CD4-positive, alpha-beta T cell treated with Interleukin-17A for 1 hour (primary cell): ENCODE measurements around the gene LAIR2.
A peak's percentile ranks its signal among the peaks of the same experiment; 100 is the strongest.
"Not testable (repeated sequence)": the region's sequence is repeated elsewhere in the genome, so short reads cannot be mapped to it uniquely, and the experiment has no call there.

Experiments
- DNase-seq: peaks from one replicate; pipeline ENCODE4 v3.0.0-alpha.2; 2020

The LAIR2 gene

DNA sequence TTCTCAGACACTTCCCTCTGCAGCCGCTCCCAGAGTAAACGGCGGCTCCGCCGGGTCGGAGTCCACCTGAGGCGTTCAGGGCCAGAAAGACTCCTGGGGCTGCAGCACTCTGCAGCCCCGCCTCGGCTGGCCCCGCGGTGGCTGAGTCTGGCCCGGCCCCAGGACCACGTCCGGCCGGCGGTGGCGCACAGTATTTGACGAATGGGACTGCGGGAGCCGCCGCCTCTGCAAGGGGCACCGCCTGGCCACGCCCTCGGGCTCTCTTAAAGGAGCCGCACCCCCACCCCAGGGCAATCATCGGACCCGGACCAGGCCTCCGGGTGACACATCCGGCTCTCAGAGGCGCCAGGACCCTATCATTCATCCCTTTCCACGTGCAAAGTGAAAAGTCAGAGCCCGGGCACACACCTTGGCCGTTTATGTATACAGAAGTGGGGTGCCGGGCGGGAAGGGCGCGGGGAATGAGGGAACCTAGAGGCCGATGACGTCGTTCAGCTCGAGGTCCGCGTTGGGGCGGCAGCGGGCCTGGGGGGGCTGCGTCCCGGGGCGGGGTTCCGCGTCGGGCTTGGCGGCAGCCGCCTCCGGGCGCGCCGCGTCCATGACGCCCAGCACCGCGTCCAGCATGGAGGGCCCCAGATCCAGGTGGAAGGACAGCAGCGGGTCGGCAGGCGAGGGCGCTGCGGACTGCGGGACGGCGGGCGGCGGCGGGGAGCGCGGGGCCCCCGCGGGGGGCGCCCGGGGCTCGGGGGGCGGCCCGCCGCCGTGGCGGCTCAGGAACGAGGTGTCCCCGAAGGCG is 37.8 kb upstream of the LAIR2 start:
- peak; percentile 77 for DNase-seq

DNA sequence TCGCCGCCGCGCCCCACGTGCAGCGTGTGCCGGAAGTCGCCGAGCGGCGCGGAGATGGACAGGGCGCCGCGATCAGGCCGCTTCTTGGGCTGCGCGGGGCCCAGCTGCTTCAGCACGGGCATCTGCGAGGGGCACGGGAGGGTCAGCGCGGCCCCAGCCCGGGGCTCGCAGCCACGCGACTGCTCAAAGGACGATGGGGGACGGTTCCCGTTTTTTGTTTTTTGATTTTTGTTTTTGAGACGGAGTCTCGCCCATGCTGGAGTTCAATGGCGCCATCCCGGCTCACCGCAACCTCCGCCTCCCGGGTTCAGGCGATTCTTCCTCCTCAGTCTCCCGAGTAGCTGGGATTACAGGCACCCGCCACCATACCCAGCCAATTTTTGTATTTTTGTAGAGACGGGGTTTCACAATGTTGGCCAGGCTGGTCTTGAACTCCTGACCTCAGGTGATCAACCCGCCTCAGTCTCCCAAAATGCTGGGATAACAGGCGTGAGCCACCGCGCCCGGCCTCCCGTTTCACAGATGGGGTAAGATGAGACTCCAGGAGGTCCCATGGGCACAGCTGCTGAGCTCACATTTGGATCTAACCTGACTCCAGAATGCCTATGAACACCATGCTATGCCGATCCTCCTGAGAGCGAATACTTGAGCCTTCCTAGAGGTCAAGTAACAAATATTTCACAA is 37.1 kb upstream of the LAIR2 start:
- no peak for DNase-seq

DNA sequence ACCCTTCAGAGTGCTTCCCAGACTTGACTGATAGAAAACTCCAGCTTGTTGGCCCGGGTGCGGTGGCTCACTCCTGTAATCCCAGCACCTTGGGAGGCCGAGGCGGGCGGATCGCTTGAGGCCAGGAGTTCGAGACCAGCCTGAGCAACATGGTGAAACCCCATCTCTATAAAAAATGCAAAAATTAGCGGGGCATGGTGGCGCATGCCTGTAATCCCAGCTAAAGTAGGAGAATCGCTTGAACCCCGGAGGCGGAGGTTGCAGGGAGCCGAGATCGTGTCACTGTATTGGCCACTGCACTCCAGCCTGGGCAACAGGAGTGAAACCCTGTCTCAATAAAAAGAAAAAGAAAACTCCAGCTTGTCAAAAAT is 36.5 kb upstream of the LAIR2 start:
- DNase-seq = not testable (repeated sequence)

DNA sequence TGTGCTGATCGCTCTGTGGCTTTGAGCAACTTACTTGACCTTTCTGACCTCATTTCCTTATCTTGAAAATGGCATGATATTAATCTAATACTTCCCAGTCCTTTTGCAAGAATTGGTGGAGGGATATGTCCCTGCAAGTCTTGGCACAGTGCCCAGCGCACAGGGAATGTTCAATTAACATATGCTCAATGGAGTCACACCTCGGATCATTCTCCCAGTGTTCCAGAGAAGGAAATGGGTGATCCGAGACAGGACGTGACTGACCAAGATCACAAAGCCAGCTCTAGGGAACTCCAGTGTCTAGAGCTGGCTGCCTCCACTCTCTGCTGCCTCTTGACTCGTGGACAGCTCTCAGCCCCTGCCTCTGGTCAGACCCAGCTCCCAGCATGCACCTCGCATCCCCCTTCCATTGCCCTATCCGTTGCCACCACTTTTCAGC is 33.1 kb upstream of the LAIR2 start:
- no peak for DNase-seq

DNA sequence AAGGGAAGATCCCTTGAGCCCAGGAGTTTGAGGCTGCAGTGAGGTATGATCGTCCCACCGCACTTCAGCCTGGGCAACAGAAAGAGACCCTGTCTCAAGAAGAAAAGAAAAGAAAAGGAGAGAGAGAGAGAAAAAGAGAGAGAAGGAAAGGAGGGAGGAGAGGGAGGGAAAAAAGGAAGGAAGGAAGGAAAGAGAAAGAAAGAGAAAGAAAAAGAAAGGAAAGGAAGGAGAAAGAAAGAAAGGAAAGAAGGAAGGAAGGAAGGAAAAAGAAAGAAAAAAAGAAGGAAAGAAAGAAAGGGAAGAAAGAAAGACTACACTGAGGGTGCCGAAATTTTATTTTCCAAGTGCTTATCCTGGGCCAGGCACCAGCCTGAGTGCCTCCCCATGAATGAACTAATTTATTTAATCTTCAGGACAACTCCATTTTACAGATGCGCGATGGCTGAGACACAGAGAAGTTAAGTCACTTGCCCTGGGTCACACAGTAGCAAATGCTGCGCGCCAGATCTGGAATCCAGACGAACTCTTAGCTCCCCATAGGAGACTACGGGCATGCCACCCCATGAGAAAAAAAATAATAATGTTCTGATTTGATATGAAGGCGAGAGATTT is 32.2 kb upstream of the LAIR2 start:
- DNase-seq = no peak

DNA sequence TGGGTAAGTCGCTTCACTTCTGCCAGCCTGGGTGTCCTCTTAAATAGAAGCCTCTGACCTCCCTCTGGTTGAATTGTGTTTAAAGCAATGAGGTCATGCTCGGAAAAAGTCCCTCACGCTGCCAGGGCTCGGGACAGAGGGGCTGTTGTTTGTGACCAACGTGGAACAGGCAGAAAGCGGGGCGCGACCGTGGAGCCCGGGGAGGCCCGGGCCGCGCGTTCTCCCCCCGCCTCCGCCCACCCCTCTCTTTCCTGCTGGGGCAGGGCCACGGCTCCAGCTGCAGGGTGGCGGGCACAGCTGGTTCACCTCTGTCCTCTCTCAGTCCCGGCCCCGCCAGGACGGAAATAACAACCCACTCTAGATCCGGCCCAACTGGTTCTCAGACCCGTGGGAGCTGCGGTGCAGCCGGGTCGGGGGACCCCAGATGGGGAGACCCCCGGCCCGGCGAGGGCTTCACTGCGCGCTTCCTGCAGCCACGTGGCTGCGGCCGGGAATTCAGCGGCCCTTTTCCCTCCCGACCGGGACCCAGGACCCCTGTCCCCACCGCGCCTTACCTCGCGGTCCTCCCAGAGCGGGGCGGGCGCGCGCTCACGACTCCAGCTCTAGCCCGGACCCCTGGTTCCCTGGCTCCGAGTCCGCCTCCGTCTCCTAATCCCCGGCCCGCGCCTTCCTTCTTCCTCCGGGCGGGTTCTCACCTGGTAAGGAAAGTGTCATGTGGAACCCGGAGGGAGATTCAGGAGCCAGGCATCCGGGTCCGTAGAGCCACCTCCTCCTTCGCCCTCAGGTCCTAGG is 31.4 kb upstream of the LAIR2 start:
- DNase-seq = no peak

DNA sequence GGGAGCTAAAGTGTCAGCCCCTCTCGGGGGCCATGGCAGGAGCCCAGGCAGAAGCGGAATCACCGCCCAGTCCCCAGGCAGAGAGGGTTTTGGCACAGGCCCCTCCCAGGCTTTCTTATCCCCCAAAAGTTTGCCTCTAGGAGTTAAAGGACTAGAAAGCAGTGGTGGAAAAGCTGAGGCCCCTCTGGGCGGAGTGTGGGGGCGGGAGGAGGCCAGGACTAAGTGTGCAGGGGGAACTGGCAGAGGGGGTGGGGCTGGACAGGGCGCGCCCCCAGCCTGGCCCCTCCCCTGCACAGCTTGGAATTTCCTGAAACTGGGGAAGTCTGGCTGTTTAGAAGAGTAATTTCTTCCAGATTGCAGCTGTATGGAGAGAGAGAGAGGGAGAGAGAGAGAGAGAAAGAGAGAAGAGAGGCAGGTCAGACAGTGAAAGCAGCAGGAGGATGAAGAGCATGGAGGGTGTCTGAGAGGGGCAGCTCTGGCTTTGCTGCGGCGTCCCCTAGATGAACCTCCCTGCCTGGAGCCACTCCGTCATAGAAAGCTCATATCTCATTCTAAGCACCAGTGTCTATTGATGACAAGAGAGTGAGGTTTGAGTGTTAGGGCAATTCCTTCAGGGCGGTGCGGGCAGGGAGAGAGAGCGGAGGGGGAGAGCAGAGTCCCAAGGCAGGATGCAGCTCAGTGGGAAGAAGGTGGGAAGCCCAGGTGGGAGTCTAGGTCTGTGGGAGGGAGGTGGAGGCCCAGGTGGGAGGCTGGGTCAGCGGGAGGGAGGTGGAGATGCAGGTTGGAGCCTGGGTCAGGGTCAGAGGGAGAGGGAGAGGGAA is 29.4 kb upstream of the LAIR2 start, which contains the start of gene CDC42EP5:
Gene CDC42EP5 (minus strand): TSS at position 226 of the 821 bp plus-strand sequence. CDS start 7,749 bp downstream, outside the sequence.
- no peak for DNase-seq

DNA sequence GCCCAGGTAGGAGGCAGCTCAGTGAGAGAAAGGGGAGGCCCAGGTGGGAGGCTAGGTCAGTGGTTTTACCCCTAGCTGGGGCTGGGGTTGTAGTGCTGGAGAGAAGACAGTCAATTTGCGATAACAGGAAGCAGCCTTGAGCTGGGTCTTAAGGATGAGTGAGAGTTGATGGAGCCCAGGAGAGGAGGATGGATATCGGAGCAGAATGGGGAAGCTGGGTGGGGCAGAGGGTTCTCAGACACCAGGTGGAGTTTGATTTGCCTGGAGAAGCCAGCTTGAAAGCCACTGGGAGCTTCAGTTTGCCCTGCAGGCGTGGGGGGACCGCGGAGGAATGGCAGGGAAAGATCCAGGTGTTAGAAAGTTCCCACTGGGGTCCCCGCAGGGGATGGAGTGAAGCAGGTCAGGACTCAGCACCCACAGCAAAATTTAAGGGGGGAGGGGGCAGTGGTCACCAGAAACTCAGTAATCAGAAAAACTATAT is 28.7 kb upstream of the LAIR2 start:
- DNase-seq = no peak

DNA sequence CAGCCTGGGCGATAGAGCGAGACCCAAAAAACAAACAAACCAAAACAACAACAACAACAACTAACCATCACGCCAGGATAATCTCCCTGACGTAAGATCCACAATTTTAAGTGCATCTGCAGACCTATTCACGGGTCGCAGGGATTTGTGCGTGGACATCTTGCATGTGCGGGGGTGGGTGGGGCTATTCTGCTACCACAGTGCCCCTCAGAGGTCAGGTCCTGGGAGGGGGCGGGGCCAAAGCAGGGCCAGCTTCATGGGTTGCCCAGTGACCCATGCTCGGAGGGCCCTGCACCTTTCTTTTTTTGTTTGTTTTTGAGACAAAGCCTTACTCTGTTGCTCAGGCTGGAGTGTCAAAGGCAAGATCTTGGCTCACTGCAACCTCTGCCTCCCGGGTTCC is 26.9 kb upstream of the LAIR2 start:
- no peak for DNase-seq

DNA sequence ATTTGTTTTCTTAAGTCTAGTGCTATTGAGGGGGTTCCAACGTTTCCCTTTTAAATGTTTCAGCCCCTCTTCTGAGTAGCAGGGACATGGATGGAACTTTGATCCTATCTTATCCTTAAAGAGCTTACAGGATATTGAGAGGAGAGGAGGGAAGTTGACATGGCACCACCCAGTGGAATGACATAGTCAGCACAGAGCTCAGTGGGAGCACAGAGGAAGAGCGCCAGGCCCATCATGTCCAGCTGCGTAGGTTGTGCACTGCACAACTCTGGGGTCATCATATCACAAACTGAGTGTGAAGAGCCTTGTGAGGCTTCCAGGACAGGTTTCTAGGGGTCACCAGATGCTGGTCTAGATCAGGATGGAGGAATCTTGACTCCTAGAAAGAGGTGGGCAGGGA is 25.0 kb upstream of the LAIR2 start:
- DNase-seq = no peak

DNA sequence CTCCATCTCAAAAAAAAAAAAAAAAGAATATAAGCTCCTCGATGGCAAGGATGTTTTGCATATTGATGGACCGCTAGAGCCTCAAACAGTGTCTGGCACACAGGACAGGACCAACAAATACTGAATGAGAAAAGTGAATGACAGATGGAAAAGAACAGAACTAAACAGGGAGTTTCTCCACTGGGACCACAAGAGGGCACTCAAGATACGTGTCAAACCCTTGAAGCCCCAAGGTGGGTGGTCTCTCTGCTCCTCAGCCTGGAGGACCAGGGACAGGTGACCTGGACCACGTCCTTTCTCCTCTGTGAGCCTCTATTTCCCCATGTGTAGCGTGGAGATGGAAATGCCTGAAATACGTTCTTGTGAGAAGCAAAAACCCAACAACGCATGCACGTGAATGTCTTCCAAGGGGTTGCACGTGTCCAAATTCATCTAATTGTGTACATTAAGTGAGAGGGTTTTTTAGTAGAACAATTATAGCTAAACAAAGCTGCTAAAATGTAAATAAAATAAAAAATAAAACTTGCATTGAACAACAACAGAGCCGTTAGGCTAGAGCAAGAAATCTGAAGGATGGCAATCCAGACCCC is 23.9 kb upstream of the LAIR2 start:
- peak; percentile 42 for DNase-seq

DNA sequence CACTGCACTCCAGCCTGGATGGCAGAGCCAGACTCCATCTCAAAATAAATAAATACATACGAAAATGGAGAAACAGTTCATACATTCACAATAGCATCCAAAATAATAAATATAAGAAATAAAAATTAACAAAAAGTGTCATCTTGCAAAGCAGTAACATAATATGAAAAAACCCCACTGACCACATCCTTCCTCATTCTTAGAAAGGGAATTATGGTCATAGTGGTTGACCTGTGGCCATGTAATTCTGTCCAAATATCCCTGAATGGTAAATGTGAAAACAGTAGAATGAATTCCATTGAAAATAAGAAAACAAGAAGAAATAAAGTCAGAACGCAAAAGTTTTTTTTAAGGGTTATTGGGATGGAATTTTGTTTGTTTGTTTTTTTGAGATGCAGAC is 22.6 kb upstream of the LAIR2 start:
- DNase-seq = no peak

DNA sequence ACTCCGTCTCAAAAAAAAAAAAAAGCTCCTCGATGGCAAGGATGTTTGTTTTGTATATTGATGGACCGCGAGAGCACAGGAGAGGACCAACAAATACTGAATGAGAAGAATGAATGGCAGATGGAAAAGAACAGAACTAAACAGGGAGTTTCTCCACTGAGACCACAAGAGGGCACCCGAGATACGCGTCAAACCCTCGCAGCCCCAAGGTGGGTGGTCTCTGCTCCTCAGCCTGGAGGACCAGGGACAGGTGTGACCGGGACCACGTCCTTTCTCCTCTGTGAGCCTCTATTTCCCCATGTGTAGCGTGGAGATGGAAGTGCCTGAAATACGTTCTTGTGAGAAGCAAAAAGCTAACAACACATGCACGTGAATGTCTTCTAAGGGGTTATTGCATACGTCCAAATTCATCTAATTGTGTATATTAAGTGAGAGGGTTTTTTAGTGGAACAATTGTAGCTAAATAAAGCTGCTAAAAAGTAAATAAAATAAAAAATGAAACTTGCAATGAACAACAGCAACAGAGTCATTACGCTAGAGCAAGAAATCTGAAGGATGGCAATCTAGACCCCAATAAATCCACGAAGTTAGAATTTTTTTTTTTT is 21.2 kb upstream of the LAIR2 start:
- peak; percentile 49 for DNase-seq

DNA sequence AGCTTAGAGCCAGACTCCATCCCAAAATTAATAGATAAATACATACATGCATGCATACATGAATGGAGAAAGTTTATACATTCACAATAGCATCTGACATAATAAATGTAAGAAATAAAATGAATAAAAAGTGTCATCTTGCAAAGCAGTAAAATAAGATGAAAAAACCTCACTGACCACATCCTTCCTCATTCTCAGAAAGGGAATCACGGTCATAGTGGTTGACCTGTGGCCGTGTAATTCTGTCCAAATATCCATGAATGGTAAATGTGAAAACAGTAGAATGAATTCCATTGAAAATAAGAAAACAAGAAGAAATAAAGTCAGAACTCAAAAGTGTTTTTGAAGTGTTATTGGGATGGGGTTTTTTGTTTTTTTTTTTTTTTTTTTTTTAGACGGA is 19.7 kb upstream of the LAIR2 start:
- DNase-seq = no peak

DNA sequence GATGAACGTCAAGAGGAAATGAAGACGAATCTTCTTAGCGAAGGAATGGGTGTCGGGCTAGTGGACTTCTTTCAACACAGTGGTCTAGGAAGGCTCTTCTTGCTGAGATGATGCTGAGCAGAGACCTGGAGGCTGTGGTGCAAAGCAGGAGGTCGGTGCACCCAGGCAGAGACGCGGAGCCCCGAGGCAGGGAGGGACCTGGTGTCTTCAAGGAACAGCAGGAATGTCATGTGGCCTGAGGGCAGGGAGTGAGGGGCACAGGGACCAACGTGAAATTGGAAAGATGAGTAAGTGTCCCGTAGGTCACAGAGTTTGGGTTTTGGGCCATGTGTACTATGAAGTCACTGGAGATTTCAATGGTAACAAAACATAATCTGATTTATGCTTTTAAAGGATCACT is 18.2 kb upstream of the LAIR2 start:
- DNase-seq = no peak

DNA sequence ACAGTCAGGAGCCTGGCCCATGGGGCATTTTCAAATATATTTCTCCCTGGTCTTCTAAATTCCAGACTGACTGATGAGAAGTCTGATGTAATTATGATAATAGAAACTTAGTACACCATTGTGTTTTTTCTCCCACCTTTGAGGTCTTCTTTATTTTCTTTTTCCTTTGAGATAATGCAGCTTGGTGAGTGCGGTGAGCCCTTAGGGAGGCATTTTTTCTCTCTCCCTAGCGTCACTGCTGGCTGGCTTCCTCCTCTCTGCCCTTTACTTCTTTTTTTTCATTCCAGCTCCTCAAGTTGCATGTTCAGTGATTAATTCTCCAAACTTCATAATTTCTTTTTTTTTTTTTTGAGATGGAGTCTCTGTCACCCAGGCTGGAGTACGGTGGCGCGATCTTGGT is 16.8 kb upstream of the LAIR2 start:
- DNase-seq = no peak

DNA sequence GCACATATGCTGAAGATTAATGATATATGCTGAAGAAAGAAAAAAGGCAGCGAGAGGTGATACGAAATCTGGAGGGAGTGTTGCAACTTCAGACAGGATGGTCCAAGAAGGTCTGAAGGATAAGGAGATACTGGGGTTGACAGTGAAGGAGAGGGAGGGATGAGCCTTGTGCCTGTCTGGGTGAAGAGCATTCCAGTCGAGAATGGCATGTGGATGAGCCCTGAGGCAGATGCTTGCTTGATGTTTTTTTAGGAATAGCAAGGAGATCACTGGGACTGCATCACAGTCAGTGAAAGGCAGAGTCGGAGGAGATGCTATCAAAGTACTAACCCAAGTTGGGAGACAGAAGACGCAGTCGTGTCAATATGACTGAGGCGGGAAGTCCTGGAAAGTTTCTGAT is 13.3 kb upstream of the LAIR2 start:
- DNase-seq = no peak

DNA sequence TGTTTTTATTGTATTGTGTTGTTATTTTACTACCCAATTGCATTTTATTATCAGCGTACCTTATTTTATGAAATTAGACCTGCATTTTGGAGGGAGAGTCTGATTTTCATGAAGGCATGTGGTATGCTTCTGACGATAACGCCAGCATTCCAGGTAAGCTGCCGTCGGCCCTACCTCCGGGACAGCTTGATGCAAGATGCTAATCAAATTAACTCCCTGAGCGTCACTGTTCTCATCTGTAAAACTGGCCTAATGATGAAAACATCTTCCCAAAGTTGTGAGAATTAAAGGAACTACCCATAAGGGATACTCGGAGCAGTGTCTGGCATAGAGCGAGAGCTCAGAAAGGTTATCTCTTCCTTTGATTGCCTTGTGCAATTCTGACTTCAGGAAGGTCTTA is 12.9 kb upstream of the LAIR2 start:
- no peak for DNase-seq

DNA sequence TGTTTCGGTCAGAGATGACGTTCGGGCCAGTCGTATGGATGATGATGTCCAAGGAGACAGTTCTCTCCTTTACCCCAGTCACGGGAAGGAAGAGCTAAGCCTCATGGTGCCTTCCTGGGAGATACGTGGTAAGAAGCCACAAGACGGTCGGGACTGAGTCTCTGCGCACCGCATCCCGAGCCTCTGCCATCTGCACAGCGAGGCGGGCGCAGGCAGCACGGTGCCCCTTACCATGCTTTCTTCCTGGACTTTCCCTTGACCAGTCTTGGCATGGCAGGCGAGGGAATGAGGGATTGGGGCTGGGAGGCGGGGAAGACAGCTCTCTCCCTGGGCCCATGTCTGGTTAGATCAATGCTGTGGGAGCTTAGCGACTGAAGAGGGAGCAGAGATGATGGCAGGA is 10.1 kb upstream of the LAIR2 start:
- no peak for DNase-seq

DNA sequence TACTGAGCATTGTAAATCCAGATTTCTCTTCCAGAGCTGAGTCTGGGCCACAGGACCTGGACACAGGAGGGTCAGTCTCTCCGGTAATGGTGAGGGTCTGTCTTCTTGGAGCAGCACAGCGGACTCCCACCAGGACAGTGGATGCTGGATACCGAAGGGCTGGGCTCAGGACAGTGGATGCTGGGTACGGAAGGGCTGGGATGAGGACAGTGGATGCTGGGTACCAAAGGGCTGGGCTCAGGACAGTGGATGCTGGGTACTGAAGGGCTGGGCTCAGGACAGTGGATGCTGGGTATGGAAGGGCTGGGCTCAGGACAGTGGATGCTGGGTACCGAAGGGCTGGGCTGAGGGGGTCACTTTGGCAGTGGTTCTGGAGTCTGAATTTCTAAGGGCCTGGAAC is 9.6 kb upstream of the LAIR2 start:
- not testable (repeated sequence) for DNase-seq

DNA sequence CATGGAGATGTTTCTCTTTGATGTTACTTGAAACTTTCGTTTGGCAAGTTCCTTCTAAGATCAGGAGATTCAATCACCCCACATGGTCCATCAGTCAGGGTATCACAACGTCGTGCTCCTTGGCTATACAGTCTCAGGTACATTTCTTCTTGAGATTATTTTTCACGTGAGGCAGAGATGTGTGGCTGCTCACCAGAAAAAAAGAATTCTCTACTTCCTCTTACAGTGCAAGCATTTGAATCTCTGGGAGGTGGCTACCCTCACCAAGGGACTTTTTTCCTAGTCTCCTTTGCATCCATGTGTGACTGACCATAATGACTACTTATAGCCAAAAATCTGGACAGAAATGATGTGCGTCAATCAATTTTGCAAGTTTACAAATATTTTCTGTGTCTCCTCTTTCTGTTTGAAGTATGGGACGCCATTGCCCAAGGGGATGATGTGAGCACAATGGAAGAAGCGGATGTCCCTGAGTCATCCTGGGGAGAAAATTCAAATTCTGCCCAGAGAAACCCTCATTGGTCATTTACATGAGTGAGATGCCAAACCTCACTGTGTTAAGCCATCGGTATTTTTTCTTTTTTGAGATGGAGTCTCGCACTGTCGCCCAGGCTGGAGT is 8.6 kb upstream of the LAIR2 start:
- DNase-seq = no peak
